Suprapubic skin (tissue), 3 donors: ENCODE results near the gene RUNX2.

Experiments
- CTCF ChIP-seq, 2 donors: fragments of 200-600 bp in 1 of 2; fragments of 450-650 bp in 1 of 2; sonication (generic) in 1 of 2; IDR thresholded peaks; one replicate each; pipeline ENCODE4 v1.5.1; 2016 to 2019; ENCODE audit warnings: antibody characterized with exemption in 2 of 2, mild to moderate bottlenecking in 1 of 2, moderate library complexity in 1 of 2
- POLR2A ChIP-seq, 2 donors: fragments of 450-650 bp; IDR thresholded peaks; one replicate each; pipeline ENCODE4 v1.6.1; 2017; ENCODE audit warnings: antibody characterized with exemption in 2 of 2, mild to moderate bottlenecking in 2 of 2, moderate library complexity in 2 of 2

- TF ChIP-seq CTCF (IDR thresholded peaks at IDR 0.05), result no peak
- no peak for TF ChIP-seq POLR2A (IDR thresholded peaks at IDR 0.05)
These were observed 290.1 kb downstream of the RUNX2 start for GRCh38 chr6:45618259-45618658.
